ENCODE results near the gene DHCR7.

DHCR7 gene

GRCh38 chr11:71397331-71397860 lies 50.8 kb downstream of the DHCR7 start:
- DNase-seq (ENCODE audit: low read depth, low spot score): no peak
- no peak overlapping the region for H3K4me3 ChIP-seq (ENCODE audit: low read depth, low read length)
- in situ Hi-C loops (cut with HindIII; ENCODE audit: low sequenced_read_pairs): no loop called here
- TF ChIP-seq CTCF (IDR thresholded peaks at IDR 0.05; ENCODE audit: low read depth, low read length): no peak

- DNase-seq (ENCODE audit: low read depth, low spot score): no peak
- in situ Hi-C loops (cut with HindIII; ENCODE audit: low sequenced_read_pairs): no loop called here
- no peak overlapping the region for H3K4me3 ChIP-seq (ENCODE audit: low read depth, low read length)
- TF ChIP-seq CTCF (IDR thresholded peaks at IDR 0.05; ENCODE audit: low read depth, low read length): no peak
These were observed 51.6 kb downstream of the DHCR7 start for GRCh38 chr11:71396548-71397123.

GRCh38 chr11:71395774-71396173 lies 52.4 kb downstream of the DHCR7 start:
- TF ChIP-seq CTCF (IDR thresholded peaks at IDR 0.05; ENCODE audit: low read depth, low read length): no peak
- DNase-seq (ENCODE audit: low read depth, low spot score): no peak
- in situ Hi-C loops (cut with HindIII; ENCODE audit: low sequenced_read_pairs): no loop called here

GRCh38 chr11:71395263-71395560 lies 53.0 kb downstream of the DHCR7 start:
- DNase-seq (ENCODE audit: low read depth, low spot score): no peak
- H3K4me3 ChIP-seq (ENCODE audit: low read depth, low read length): no peak overlapping the region
- no peak for TF ChIP-seq CTCF (IDR thresholded peaks at IDR 0.05; ENCODE audit: low read depth, low read length)
- in situ Hi-C loops (cut with HindIII; ENCODE audit: low sequenced_read_pairs): no loop called here

More at GRCh38 chr11:71395774-71396173, 52.4 kb downstream of the DHCR7 start:
- no peak overlapping the region for H3K4me3 ChIP-seq (ENCODE audit: low read depth, low read length)

GRCh38 chr11:71393283-71393682 lies 54.9 kb downstream of the DHCR7 start:
- TF ChIP-seq CTCF (IDR thresholded peaks at IDR 0.05; ENCODE audit: low read depth, low read length): no peak
- H3K4me3 ChIP-seq (ENCODE audit: low read depth, low read length): no peak overlapping the region
- DNase-seq (ENCODE audit: low read depth, low spot score): no peak
- in situ Hi-C loops (cut with HindIII; ENCODE audit: low sequenced_read_pairs): no loop called here

- H3K4me3 ChIP-seq (ENCODE audit: low read depth, low read length): no peak overlapping the region
- in situ Hi-C loops (cut with HindIII; ENCODE audit: low sequenced_read_pairs): no loop called here
- DNase-seq (ENCODE audit: low read depth, low spot score): no peak
- TF ChIP-seq CTCF (IDR thresholded peaks at IDR 0.05; ENCODE audit: low read depth, low read length): no peak
These were observed 56.4 kb downstream of the DHCR7 start for GRCh38 chr11:71391796-71392195.

All from astrocyte of the spinal cord (primary cell).